Gastrocnemius medialis (tissue), 4 donors: ENCODE results near the gene SMIM11. TPM values are rescaled to one million over a fixed set of nuclear protein-coding genes. Genes with fewer than 3 reads are reported as not detected.

Source experiments
- ATAC-seq, 2 donors: fragments of 150-250 bp; one replicate each; pipeline ENCODE4 v1.9.1; 2016
- DNase-seq, 2 donors: peaks; one replicate each; pipeline ENCODE4 v3.0.0-alpha.2; 2019
- H3K27ac ChIP-seq, 4 donors: fragments of 200-600 bp; sonication (generic); 1 replicate in 1 of 4; 2 replicates in 3 of 4; pipeline ENCODE4 v1.5.1; 2016 to 2018; ENCODE audit warnings: mild to moderate bottlenecking in 2 of 4, moderate library complexity in 1 of 4
- H3K27me3 ChIP-seq, 3 donors: fragments of 200-600 bp; sonication (generic) in 2 of 3; 1 replicate in 1 of 3; 2 replicates in 2 of 3; pipeline versions ENCODE4 v1.5.1 to v1.6.0; 2016 to 2019; ENCODE audit warnings: mild to moderate bottlenecking in 1 of 3, moderate library complexity in 1 of 3
- H3K36me3 ChIP-seq, 2 donors: fragments of 200-600 bp; sonication (generic) in 1 of 2; one replicate each; pipeline ENCODE4 v1.5.1; 2017 to 2018
- H3K4me1 ChIP-seq, 2 donors: fragments of 200-600 bp; sonication (generic) in 1 of 2; one replicate each; pipeline ENCODE4 v1.5.1; 2016 to 2017; ENCODE audit warnings: mild to moderate bottlenecking in 2 of 2
- H3K4me3 ChIP-seq, 4 donors: fragments of 200-600 bp; sonication (generic) in 3 of 4; 1 replicate in 1 of 4; 2 replicates in 3 of 4; pipeline ENCODE4 v1.5.1; 2016 to 2019; ENCODE audit warnings: mild to moderate bottlenecking in 2 of 4
- H3K9me3 ChIP-seq, 3 donors: fragments of 200-600 bp; sonication (generic) in 2 of 3; 1 replicate in 1 of 3; 2 replicates in 2 of 3; pipeline ENCODE4 v1.5.1; 2016 to 2019
- POLR2A ChIP-seq, 2 donors: fragments of 450-650 bp; IDR thresholded peaks; one replicate each; pipeline ENCODE4 v1.6.1; 2017; ENCODE audit warnings: antibody characterized with exemption in 2 of 2, mild to moderate bottlenecking in 2 of 2, moderate library complexity in 2 of 2
- in situ Hi-C, 4 donors: fragments of 200-750 bp; cut with MboI; loops; one replicate each; pipeline versions ENCODE4 v1.15.0 to v1.8.0; 2017; ENCODE audit warnings: low sequenced_read_pairs in 4 of 4
- intact Hi-C: fragments of 100-400 bp; cut with DNase I; formaldehyde crosslinking; loops from one replicate; pipeline ENCODE4 v1.15.1; 2023; ENCODE audit warnings: low total_unique reads
- total RNA-seq, 4 donors: library from RNA; depleted of rRNA; stranded (reverse); fragments of >200 nt; gene quantifications; one replicate each; pipeline versions ENCODE4 v1.1.0 to v1.2.3, GENCODE V29; 2016
- TF ChIP-seq, protein P1 (sequence below), 5 experiments: fragments of 450-650 bp in 3 of 5; fragments of 200-600 bp in 2 of 5; sonication (generic) in 2 of 5; IDR thresholded peaks in 4 of 5; conservative IDR thresholded peaks in 1 of 5; 1 replicate in 4 of 5; 2 replicates in 1 of 5; pipeline ENCODE4 v1.5.1; 2016 to 2019; ENCODE audit warnings: antibody characterized with exemption in 5 of 5, mild to moderate bottlenecking in 3 of 5, moderate library complexity in 3 of 5

The SMIM11 gene
- total RNA-seq, 4 donors from 2014 or later, result 0.90 to 8.7 (median 3.6) TPM

GRCh38 chr21:34340061-34340460 lies 35.2 kb upstream of the SMIM11 start:
- in situ Hi-C loops (no loop called here), intact Hi-C loops (no loop called here)
- Histone ChIP-seq H3K27me3 (no peaks in the 10 kb centered on the region), H3K36me3 (no peaks in the 10 kb centered on the region), H3K4me1 (peaks cover 0 to 10% of the 10 kb centered on the region in 2 donors), H3K4me3 (no peak overlapping the region), H3K9me3 (no peaks in the 10 kb centered on the region), H3K27ac (no peak overlapping the region)
- ATAC-seq, result no peak
- TF ChIP-seq, protein P1, sequence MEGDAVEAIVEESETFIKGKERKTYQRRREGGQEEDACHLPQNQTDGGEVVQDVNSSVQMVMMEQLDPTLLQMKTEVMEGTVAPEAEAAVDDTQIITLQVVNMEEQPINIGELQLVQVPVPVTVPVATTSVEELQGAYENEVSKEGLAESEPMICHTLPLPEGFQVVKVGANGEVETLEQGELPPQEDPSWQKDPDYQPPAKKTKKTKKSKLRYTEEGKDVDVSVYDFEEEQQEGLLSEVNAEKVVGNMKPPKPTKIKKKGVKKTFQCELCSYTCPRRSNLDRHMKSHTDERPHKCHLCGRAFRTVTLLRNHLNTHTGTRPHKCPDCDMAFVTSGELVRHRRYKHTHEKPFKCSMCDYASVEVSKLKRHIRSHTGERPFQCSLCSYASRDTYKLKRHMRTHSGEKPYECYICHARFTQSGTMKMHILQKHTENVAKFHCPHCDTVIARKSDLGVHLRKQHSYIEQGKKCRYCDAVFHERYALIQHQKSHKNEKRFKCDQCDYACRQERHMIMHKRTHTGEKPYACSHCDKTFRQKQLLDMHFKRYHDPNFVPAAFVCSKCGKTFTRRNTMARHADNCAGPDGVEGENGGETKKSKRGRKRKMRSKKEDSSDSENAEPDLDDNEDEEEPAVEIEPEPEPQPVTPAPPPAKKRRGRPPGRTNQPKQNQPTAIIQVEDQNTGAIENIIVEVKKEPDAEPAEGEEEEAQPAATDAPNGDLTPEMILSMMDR (IDR thresholded peaks at IDR 0.05 in 4 of 5, conservative IDR thresholded peaks at IDR 0.05 in 1 of 5), result no peak
- TF ChIP-seq POLR2A (IDR thresholded peaks at IDR 0.05), result no peak
- no peak for DNase-seq

DNA sequence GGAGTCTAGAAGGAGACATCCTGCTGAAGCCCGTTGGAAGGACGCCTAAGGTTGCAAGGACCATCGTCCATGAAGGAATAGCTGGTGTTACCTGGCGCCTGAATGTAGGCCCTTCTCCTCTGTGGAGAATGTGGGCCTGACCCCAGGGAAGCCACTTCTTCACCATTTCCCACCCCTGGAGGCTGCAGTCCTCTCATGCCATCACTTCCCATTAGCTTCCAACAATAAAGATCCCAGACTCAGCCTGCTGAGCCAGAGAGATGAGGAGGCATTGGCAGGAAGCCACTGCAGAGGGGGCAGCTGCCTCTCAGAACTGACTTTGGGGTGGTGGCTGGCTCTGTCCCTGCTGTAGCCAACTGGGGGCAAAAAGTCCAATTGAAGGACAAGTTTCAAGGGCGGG lies 32.8 kb upstream of the SMIM11 start:
- Histone ChIP-seq H3K27ac (no peak overlapping the region), H3K4me3 (no peak overlapping the region), H3K4me1 (peaks cover 17 to 21% of the 10 kb centered on the region in 2 donors), H3K36me3 (no peaks in the 10 kb centered on the region), H3K27me3 (no peaks in the 10 kb centered on the region), H3K9me3 (no peaks in the 10 kb centered on the region)
- in situ Hi-C loops, result no loop called here
- TF ChIP-seq, protein P1 (IDR thresholded peaks at IDR 0.05 in 4 of 5, conservative IDR thresholded peaks at IDR 0.05 in 1 of 5), result no peak
- no peak for TF ChIP-seq POLR2A (IDR thresholded peaks at IDR 0.05)
- ATAC-seq (no peak), DNase-seq (no peak)
- intact Hi-C loops, result no loop called here

DNA sequence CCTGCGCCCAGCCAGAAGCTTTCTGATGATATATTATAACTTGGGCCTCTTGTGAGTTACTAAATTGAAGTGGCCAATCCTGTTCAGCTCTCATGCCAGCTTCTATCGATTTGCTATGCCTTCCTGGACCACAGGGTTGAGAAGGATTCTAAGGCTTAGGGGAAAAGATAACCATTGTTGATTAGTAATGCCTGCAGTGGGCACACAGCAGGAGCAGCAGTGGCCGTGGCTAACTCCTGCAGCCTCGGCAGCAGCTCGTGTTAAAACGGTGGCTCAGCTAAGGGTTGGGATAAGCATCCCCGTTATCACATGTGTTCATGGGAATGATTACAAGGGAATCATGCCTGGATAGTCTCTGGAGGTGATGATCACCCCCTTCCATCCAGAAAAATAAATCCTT lies 32.0 kb upstream of the SMIM11 start:
- intact Hi-C loops, result no loop called here

GRCh38 chr21:34343838-34344381 lies 31.4 kb upstream of the SMIM11 start:
- TF ChIP-seq POLR2A (IDR thresholded peaks at IDR 0.05), result no peak
- TF ChIP-seq, protein P1 (IDR thresholded peaks at IDR 0.05 in 4 of 5, conservative IDR thresholded peaks at IDR 0.05 in 1 of 5), result no peak
- Histone ChIP-seq H3K27me3 (no peaks in the 10 kb centered on the region), H3K4me1 (peaks cover 12 to 27% of the 10 kb centered on the region in 2 donors), H3K4me3 (no peak overlapping the region), H3K36me3 (no peaks in the 10 kb centered on the region), H3K27ac (peak overlapping the region in 1 of 4 donors; percentile 36), H3K9me3 (no peaks in the 10 kb centered on the region)
- DNase-seq (no peak), ATAC-seq (no peak)
- in situ Hi-C loops, result no loop called here
- intact Hi-C loops, result no loop called here

More for the DNA sequence above, 32.0 kb upstream of the SMIM11 start:
- Histone ChIP-seq H3K4me3 (no peak overlapping the region), H3K27ac (no peak overlapping the region), H3K27me3 (no peaks in the 10 kb centered on the region), H3K36me3 (no peaks in the 10 kb centered on the region), H3K9me3 (no peaks in the 10 kb centered on the region), H3K4me1 (peaks cover 12 to 27% of the 10 kb centered on the region in 2 donors)
- no peak for DNase-seq
- in situ Hi-C loops, result no loop called here
- no peak for ATAC-seq
- no peak for TF ChIP-seq POLR2A (IDR thresholded peaks at IDR 0.05)
- TF ChIP-seq, protein P1 (IDR thresholded peaks at IDR 0.05 in 4 of 5, conservative IDR thresholded peaks at IDR 0.05 in 1 of 5), result no peak

- intact Hi-C loops, result no loop called here
- in situ Hi-C loops, result no loop called here
- Histone ChIP-seq H3K4me1 (peaks cover 12 to 27% of the 10 kb centered on the region in 2 donors), H3K36me3 (no peaks in the 10 kb centered on the region), H3K4me3 (no peak overlapping the region), H3K27me3 (no peaks in the 10 kb centered on the region), H3K9me3 (no peaks in the 10 kb centered on the region), H3K27ac (peak overlapping the region in 1 of 4 donors; percentile 36)
- DNase-seq (no peak), ATAC-seq (no peak)
- no peak for TF ChIP-seq POLR2A (IDR thresholded peaks at IDR 0.05)
- TF ChIP-seq, protein P1 (IDR thresholded peaks at IDR 0.05 in 4 of 5, conservative IDR thresholded peaks at IDR 0.05 in 1 of 5), result no peak
Observed at GRCh38 chr21:34344584-34344983, 30.7 kb upstream of the SMIM11 start.
